Measurements from ENCODE around the gene PABPC1L.

The PABPC1L gene

GRCh38 chr20:44945261-44945660 is 35.4 kb downstream of the PABPC1L start:
- no peak for DNase-seq

- DNase-seq, result no peak
These were observed 36.5 kb downstream of the PABPC1L start for GRCh38 chr20:44946271-44946852.

- DNase-seq, result no peak
These were observed 38.2 kb downstream of the PABPC1L start for GRCh38 chr20:44948107-44948506.

- no peak for DNase-seq
These were observed 38.7 kb downstream of the PABPC1L start for GRCh38 chr20:44948513-44948912.

- no peak for DNase-seq
These were observed 40.5 kb downstream of the PABPC1L start for GRCh38 chr20:44950368-44950767.

- no peak for DNase-seq
These were observed 42.9 kb downstream of the PABPC1L start for GRCh38 chr20:44952731-44953130.

GRCh38 chr20:44954211-44954610 is 44.4 kb downstream of the PABPC1L start:
- DNase-seq, result no peak

- no peak for DNase-seq
These were observed 45.4 kb downstream of the PABPC1L start for GRCh38 chr20:44955270-44955669.

GRCh38 chr20:44956410-44956809 is 46.5 kb downstream of the PABPC1L start:
- DNase-seq, result no peak

- DNase-seq, result no peak
These were observed 48.4 kb downstream of the PABPC1L start for GRCh38 chr20:44958276-44958675.

- no peak for DNase-seq
These were observed 49.3 kb downstream of the PABPC1L start for GRCh38 chr20:44959082-44959637.

GRCh38 chr20:44959638-44960102 is 49.8 kb downstream of the PABPC1L start:
- DNase-seq, result peak; percentile 45

- peak; percentile 90 for DNase-seq
These were observed 50.4 kb downstream of the PABPC1L start, which contains the start of gene TOMM34 for GRCh38 chr20:44960103-44960852. Gene TOMM34 (minus strand): TSS chr20:44960397. CDS start chr20:44960333, 64 bp downstream.

- DNase-seq, result no peak
These were observed 51.4 kb downstream of the PABPC1L start for GRCh38 chr20:44961011-44961869.

GRCh38 chr20:44961870-44962267 is 52.0 kb downstream of the PABPC1L start:
- no peak for DNase-seq

- no peak for DNase-seq
These were observed 52.6 kb downstream of the PABPC1L start for GRCh38 chr20:44962483-44962882.

- no peak for DNase-seq
These were observed 53.7 kb downstream of the PABPC1L start for GRCh38 chr20:44963325-44964215.

- no peak for DNase-seq
These were observed 55.8 kb downstream of the PABPC1L start for GRCh38 chr20:44965651-44966029.

GRCh38 chr20:44966030-44966961 is 56.4 kb downstream of the PABPC1L start, which contains the start of gene STK4:
Gene STK4 (plus strand): TSS chr20:44966512. CDS start chr20:44966569, 57 bp downstream.
- peak; percentile 95 for DNase-seq

GRCh38 chr20:44967207-44967807 is 57.4 kb downstream of the PABPC1L start:
- DNase-seq, result peak; percentile 61

All from central memory CD4-positive, alpha-beta T cell (primary cell).